TTC549 (cell line): ENCODE results near the gene SULT1C2.
"Not testable (repeated sequence)": the region's sequence is repeated elsewhere in the genome, so short reads cannot be mapped to it uniquely, and the experiment has no call there.

Experiments used
- FAIRE-seq: peaks from 2 replicates; lab custom pipeline; 2012; peaks lifted over from hg19 to GRCh38; lab: Jason Lieb, UNC

SULT1C2 gene

DNA sequence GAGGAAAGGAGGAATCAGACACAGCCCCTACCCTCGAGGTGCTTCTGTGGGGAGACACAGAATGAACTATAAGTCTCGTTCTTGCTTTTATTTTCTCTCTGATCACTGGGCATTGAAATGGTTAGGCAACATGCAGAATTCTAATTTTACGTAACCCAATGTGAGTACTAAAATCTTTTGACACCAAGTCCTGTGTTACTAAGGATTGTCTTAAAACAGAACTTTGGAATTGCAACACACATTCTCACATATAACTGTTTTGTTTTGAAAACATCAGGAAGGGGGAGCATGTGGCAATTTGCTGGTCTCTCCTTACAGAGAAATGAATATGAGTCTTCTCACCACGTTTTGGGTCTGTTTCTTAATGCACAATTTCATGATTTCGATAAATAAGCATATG lies 65.4 kb downstream of the SULT1C2 start:
- no peak for FAIRE-seq

DNA sequence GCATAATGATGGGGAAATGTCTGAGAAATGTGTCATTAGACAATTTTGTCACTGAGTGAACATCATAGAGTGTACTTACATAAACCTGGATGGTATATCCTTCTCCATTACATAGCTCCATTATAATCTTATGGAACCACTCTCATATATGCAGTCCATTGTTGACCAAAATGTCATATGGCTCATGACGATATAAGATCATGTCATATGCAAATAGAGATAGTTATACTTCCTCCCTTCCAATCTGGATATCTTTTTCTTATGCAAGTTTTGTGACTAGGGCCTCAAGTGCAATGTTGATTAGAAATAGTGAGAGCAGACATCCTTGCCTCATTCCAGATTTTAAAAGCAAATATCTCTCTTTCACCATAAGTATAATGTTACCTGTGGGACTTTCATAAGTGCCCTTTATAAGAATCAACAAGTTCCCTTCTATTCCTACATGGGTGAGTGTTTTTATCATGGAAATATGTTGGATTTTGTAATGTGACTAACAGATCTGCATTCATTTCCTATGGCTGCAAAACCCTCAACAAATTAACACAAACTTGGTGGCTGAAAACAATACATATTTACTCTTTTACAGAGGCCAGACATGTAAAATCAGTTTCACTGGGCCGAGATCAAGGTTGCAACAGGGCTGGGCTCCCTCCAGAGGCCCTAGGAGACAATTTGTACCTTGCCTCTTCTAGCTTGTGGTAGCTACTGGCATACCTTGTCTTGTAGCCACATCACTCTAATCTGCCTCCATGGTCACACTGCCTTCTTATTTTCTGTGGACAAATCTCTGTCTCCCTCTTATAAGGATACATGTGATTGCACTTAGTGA lies 67.4 kb downstream of the SULT1C2 start:
- FAIRE-seq = no peak

DNA sequence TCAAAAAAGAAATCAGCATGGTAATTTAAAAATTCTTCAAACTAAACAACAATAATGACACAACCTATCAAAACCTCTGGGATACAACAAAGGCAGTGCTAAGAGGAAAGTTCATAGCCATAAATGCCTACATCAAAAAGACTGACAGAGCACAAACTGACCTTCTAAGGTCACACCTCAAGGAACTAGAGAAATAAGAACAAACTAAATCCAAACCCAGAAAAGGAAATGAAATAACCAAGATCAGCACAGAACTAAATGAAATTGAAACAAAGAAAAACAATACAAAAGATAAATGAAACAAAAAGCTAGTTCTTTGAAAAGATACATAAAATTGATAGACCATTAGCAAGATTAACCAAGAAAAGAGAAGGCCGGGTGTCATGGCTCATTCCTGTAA lies 70.6 kb downstream of the SULT1C2 start:
- FAIRE-seq = not testable (repeated sequence)
